H9 (cell line): ENCODE results near the gene PLD2. TPM values are rescaled to one million over a fixed set of nuclear protein-coding genes. Genes with fewer than 3 reads are reported as not detected.

ENCODE experiments used
- DNase-seq: peaks from one replicate; pipeline ENCODE4 v3.0.0-alpha.2; 2017
- H2AFZ ChIP-seq: one replicate; pipeline ENCODE4 v1.6.1; 2013; ENCODE audit warnings: mild to moderate bottlenecking, low read length, control low read depth, moderate library complexity
- H2AK5ac ChIP-seq: 2 replicates; pipeline ENCODE4 v1.6.1; 2013; ENCODE audit warnings: low read length, control low read depth, mixed read lengths; ENCODE audit not compliant: insufficient read length
- H2BK120ac ChIP-seq: one replicate; pipeline ENCODE4 v1.6.1; 2013; ENCODE audit warnings: low read depth, mild to moderate bottlenecking, low read length, control low read depth, inconsistent platforms; ENCODE audit not compliant: poor library complexity, severe bottlenecking
- H2BK12ac ChIP-seq: 2 replicates; pipeline ENCODE4 v1.6.1; 2013; ENCODE audit warnings: low read length, control low read depth, mixed read lengths, low read depth; ENCODE audit not compliant: insufficient read length
- H2BK15ac ChIP-seq: 2 replicates; pipeline ENCODE4 v1.6.1; 2013; ENCODE audit warnings: low read depth, low read length, control low read depth
- H2BK20ac ChIP-seq: one replicate; pipeline ENCODE4 v1.6.1; 2013; ENCODE audit warnings: low read depth, mild to moderate bottlenecking, low read length, control low read depth, inconsistent platforms; ENCODE audit not compliant: poor library complexity, severe bottlenecking
- H2BK5ac ChIP-seq: 2 replicates; pipeline ENCODE4 v1.6.1; 2013; ENCODE audit warnings: low read length, control low read depth, mixed read lengths; ENCODE audit not compliant: insufficient read length
- H3K14ac ChIP-seq: 2 replicates; pipeline ENCODE4 v1.6.1; 2013; ENCODE audit warnings: low read length, control low read depth; ENCODE audit not compliant: insufficient read depth
- H3K18ac ChIP-seq: 2 replicates; pipeline ENCODE4 v1.6.1; 2013; ENCODE audit warnings: low read depth, mild to moderate bottlenecking, mixed read lengths, low read length, control low read depth; ENCODE audit not compliant: insufficient read length
- H3K23ac ChIP-seq: 2 replicates; pipeline ENCODE4 v1.6.1; 2013; ENCODE audit warnings: low read length, control low read depth, mixed read lengths, low read depth; ENCODE audit not compliant: insufficient read length
- H3K23me2 ChIP-seq: 2 replicates; pipeline ENCODE4 v1.6.1; 2013; ENCODE audit warnings: low read depth, mild to moderate bottlenecking, mixed read lengths, low read length, control low read depth; ENCODE audit not compliant: insufficient read length, poor library complexity, severe bottlenecking
- H3K27ac ChIP-seq: 2 replicates; pipeline ENCODE4 v1.5.1; 2013; ENCODE audit warnings: low read length, control low read depth, mixed read lengths, low read depth; ENCODE audit not compliant: insufficient read length
- H3K27me3 ChIP-seq: 2 replicates; pipeline ENCODE4 v1.6.1; 2013; ENCODE audit warnings: low read length, control low read depth, inconsistent platforms; ENCODE audit not compliant: insufficient read depth
- H3K4ac ChIP-seq: 2 replicates; pipeline ENCODE4 v1.6.1; 2013; ENCODE audit warnings: low read depth, mild to moderate bottlenecking, control low read depth, inconsistent platforms, low read length, moderate library complexity
- H3K4me1 ChIP-seq: 2 replicates; pipeline ENCODE4 v1.6.1; 2013; ENCODE audit warnings: low read length, control low read depth, inconsistent platforms; ENCODE audit not compliant: insufficient read depth
- H3K4me2 ChIP-seq: 2 replicates; pipeline ENCODE4 v1.6.1; 2013; ENCODE audit warnings: low read length, control low read depth, mixed read lengths; ENCODE audit not compliant: insufficient read length, insufficient read depth
- H3K56ac ChIP-seq: 2 replicates; pipeline ENCODE4 v1.6.1; 2013; ENCODE audit warnings: low read depth, mild to moderate bottlenecking, mixed read lengths, low read length, control low read depth; ENCODE audit not compliant: insufficient read length
- H3K79me1 ChIP-seq: 2 replicates; pipeline ENCODE4 v1.6.1; 2013; ENCODE audit warnings: low read depth, mild to moderate bottlenecking, moderate library complexity, low read length, control low read depth, inconsistent platforms; ENCODE audit not compliant: insufficient read depth, poor library complexity, severe bottlenecking
- H3K79me2 ChIP-seq: 2 replicates; pipeline ENCODE4 v1.6.1; 2013; ENCODE audit warnings: low read length, control low read depth, inconsistent platforms; ENCODE audit not compliant: insufficient read depth
- H3K9ac ChIP-seq: 2 replicates; pipeline ENCODE4 v1.6.1; 2013; ENCODE audit warnings: low read length, control low read depth, mixed read lengths; ENCODE audit not compliant: insufficient read length; ENCODE audit errors: extremely low read depth
- H3K9me3 ChIP-seq: one replicate; pipeline ENCODE4 v1.6.1; 2013; ENCODE audit warnings: low read depth, low read length, inconsistent platforms; ENCODE audit not compliant: control insufficient read depth
- H3T11ph ChIP-seq: one replicate; pipeline ENCODE4 v1.6.1; 2013; ENCODE audit warnings: mild to moderate bottlenecking, low read length, control low read depth, inconsistent platforms
- H4K20me1 ChIP-seq: one replicate; pipeline ENCODE4 v1.6.1; 2013; ENCODE audit not compliant: control insufficient read depth, insufficient read length, insufficient read depth
- H4K5ac ChIP-seq: 2 replicates; pipeline ENCODE4 v1.6.1; 2013; ENCODE audit warnings: low read depth, mild to moderate bottlenecking, mixed read lengths, low read length, control low read depth; ENCODE audit not compliant: insufficient read length
- H4K8ac ChIP-seq: replicated peaks from 2 replicates; pipeline ENCODE4 v1.6.1; 2013; ENCODE audit warnings: low read length, control low read depth, mixed read lengths, low read depth; ENCODE audit not compliant: insufficient read length
- H4K91ac ChIP-seq: 2 replicates; pipeline ENCODE4 v1.6.1; 2013; ENCODE audit warnings: low read depth, mild to moderate bottlenecking, moderate library complexity, mixed read lengths, low read length, control low read depth; ENCODE audit not compliant: insufficient read length
- H3K27ac Mint-ChIP-seq, 3 experiments: 2 replicates in 2 of 3; 3 replicates in 1 of 3; pipeline ENCODE4 v1.8.0; 2020 to 2021; ENCODE audit warnings: mixed read lengths in 3 of 3, mild to moderate bottlenecking in 1 of 3, moderate library complexity in 1 of 3
- H3K27me3 Mint-ChIP-seq: 2 replicates; pipeline ENCODE4 v1.8.0; 2021; ENCODE audit warnings: low read depth, mild to moderate bottlenecking, moderate library complexity, mixed read lengths
- H3K36me3 Mint-ChIP-seq, 3 experiments: 2 replicates in 2 of 3; 3 replicates in 1 of 3; pipeline ENCODE4 v1.8.0; 2020 to 2021; ENCODE audit warnings: low read depth in 3 of 3, mixed read lengths in 3 of 3; ENCODE audit not compliant: insufficient read depth in 1 of 3
- H3K4me1 Mint-ChIP-seq, 2 experiments: 2 replicates each; pipeline ENCODE4 v1.8.0; 2020; ENCODE audit warnings: mixed read lengths in 2 of 2
- H3K4me3 Mint-ChIP-seq, 2 experiments: 2 replicates in 1 of 2; 3 replicates in 1 of 2; pipeline ENCODE4 v1.8.0; 2020 to 2021; ENCODE audit warnings: mild to moderate bottlenecking in 2 of 2, mixed read lengths in 2 of 2, moderate library complexity in 1 of 2
- H3K9me3 Mint-ChIP-seq, 2 experiments: 2 replicates in 1 of 2; 3 replicates in 1 of 2; pipeline ENCODE4 v1.8.0; 2020; ENCODE audit warnings: mild to moderate bottlenecking in 2 of 2, mixed read lengths in 2 of 2, moderate library complexity in 1 of 2
- CTCF ChIP-seq: fragments of 200-600 bp; sonication (generic); conservative IDR thresholded peaks from 3 replicates; pipeline ENCODE4 v1.8.0; 2021; ENCODE audit warnings: antibody characterized with exemption, mild to moderate bottlenecking
- WGBS: extraction: QIAGEN DNeasy Blood & Tissue Kit; methylation state at CpG from one replicate; pipeline ENCODE4 v1.1.7; 2013; ENCODE audit warnings: missing lambda C conversion rate, low lambda C conversion rate, mixed read lengths; ENCODE audit not compliant: insufficient read length; ENCODE audit errors: extremely low coverage; 5-methylcytosine and 5-hydroxymethylcytosine counted together
- total RNA-seq: library from RNA; stranded (reverse); gene quantifications from 2 replicates; pipeline ENCODE4 v1.2.1, GENCODE V29; 2021

PLD2 gene
- total RNA-seq, 1 experiment from 2014 or later: 63.3 TPM

GRCh38 chr17:4839965-4840892, 33.3 kb downstream of the PLD2 start:
- Histone ChIP-seq H2BK5ac (no peak overlapping the region), H3K4me2 (no peak overlapping the region), H3K56ac (no peak overlapping the region), H3K27me3 (no peaks in the 10 kb centered on the region), H4K5ac (no peak overlapping the region), H4K91ac (no peak overlapping the region), H4K20me1 (no peaks in the 10 kb centered on the region), H3K9ac (no peak overlapping the region), H3K14ac (no peak overlapping the region; the same call in 1 of the 2 replicates), H3K9me3 (no peaks in the 10 kb centered on the region), H2BK20ac (no peak overlapping the region), H3K23me2 (no peaks in the 10 kb centered on the region), H3T11ph (no peak overlapping the region), H3K79me2 (peaks cover 15% of the 10 kb centered on the region; the same call in 1 of the 2 replicates), H3K4ac (no peak overlapping the region), H4K8ac (no peak overlapping the region), H2BK12ac (no peak overlapping the region), H2AFZ (no peak overlapping the region), H3K4me1 (no peaks in the 10 kb centered on the region), H2BK15ac (no peak overlapping the region), H2BK120ac (no peak overlapping the region), H3K27ac (no peak overlapping the region), H2AK5ac (no peak overlapping the region), H3K18ac (no peak overlapping the region), H3K79me1 (peaks cover 12% of the 10 kb centered on the region), H3K23ac (no peak overlapping the region)
- no peak for TF ChIP-seq CTCF
- 0 out of 2 replicates have a peak, but pooled peaks cover 1% of the 10 kb centered on the region for H3K27me3 Mint-ChIP-seq
- H3K27ac Mint-ChIP-seq: peak overlapping the region in 1 of 3 experiments; percentile 2; a peak in 2 of 7 replicates
- H3K36me3 Mint-ChIP-seq: peaks cover 0 to 14% (median 0%) of the 10 kb centered on the region in 3 experiments; a peak in 2 of 7 replicates
- peaks cover 25% of the 10 kb centered on the region in 2 experiments for H3K4me1 Mint-ChIP-seq
- WGBS: no CpG with 5 or more reads among the region's 8 CpGs
- H3K4me3 Mint-ChIP-seq: no peak overlapping the region; a peak in 1 of 5 replicates
- no peaks in the 10 kb centered on the region for H3K9me3 Mint-ChIP-seq
- no peak for DNase-seq
